ENCODE data around the gene ACAA2. TPM values are rescaled to one million over a fixed set of nuclear protein-coding genes. Genes with fewer than 3 reads are reported as not detected.

Gene ACAA2
- total RNA-seq, 1 experiment from 2014 or later, result 77.1 TPM

DNA sequence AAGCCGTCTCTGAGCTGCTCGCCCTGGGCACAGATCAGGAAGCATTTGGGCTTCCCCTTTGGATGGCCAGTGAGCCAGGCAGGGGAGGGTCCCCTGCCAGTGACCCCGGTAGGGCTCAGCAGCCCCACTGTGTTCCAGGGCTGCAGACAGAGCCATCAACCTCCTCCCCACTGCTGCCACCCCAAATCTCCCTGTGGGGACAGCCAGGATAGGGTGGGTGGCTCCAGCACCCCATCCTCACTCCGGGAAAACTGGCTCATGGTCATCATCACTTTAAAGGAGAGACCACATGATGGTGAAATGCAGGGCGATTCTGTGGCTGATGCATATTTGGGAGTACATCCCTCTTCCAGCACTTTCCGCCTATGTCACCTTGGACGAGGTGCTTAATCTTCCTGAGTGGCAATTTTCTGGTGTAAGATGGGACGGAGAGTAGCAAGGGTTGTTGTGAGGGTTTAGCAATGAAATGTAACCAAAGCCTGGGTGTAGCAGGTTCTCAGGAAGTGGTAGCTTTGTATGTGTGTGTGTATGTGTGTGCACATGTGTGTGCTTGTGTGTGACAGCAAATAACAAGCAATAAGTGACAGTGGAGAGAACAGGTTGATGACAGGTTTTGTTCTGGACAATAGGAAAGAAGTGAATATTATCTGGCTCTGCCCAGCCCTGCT is 61.8 kb downstream of the ACAA2 start:
- intact Hi-C loops (cut with micrococcal nuclease; ENCODE audit: unreplicated experiment), result no loop called here
- H3K27ac Mint-ChIP-seq (ENCODE audit: unreplicated experiment), result no peak overlapping the region
- BruUV-seq (replicated peaks), result no TSS peak
- no peaks in the 10 kb centered on the region for H3K9me3 Mint-ChIP-seq (ENCODE audit: low read depth, unreplicated experiment)
- CTCF ChIA-PET, result no interaction called here
- TF ChIP-seq, protein P1, sequence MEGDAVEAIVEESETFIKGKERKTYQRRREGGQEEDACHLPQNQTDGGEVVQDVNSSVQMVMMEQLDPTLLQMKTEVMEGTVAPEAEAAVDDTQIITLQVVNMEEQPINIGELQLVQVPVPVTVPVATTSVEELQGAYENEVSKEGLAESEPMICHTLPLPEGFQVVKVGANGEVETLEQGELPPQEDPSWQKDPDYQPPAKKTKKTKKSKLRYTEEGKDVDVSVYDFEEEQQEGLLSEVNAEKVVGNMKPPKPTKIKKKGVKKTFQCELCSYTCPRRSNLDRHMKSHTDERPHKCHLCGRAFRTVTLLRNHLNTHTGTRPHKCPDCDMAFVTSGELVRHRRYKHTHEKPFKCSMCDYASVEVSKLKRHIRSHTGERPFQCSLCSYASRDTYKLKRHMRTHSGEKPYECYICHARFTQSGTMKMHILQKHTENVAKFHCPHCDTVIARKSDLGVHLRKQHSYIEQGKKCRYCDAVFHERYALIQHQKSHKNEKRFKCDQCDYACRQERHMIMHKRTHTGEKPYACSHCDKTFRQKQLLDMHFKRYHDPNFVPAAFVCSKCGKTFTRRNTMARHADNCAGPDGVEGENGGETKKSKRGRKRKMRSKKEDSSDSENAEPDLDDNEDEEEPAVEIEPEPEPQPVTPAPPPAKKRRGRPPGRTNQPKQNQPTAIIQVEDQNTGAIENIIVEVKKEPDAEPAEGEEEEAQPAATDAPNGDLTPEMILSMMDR (IDR thresholded peaks at IDR 0.05; ENCODE audit: unreplicated experiment), result no peak
- DNase-seq, result no peak
- no peak overlapping the region for H3K4me3 Mint-ChIP-seq (ENCODE audit: low read depth, unreplicated experiment)
- H3K4me1 Mint-ChIP-seq (ENCODE audit: low read depth, unreplicated experiment), result no peaks in the 10 kb centered on the region
- no peaks in the 10 kb centered on the region for H3K36me3 Mint-ChIP-seq (ENCODE audit: insufficient read depth, unreplicated experiment)
- H3K27me3 Mint-ChIP-seq (ENCODE audit: unreplicated experiment), result peaks cover 14% of the 10 kb centered on the region

DNA sequence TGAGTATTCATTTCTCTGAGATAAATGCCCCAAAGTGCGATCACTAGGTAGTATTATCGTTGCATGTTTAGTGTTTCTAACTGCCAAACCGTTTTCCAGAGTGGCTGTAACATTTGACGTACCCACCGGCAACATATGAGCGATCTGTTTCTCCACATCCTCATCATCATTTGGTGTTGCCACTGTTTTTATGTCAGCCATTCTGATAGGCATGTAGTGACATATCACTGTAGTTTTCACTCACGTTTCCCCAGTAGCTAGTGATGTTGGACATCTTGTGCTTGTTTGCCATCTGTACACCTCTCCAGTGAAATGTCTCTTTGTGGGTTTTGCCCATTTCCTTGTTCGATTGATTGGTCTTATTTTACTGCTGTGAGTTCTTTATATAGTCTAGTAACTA is 63.8 kb downstream of the ACAA2 start:
- no peaks in the 10 kb centered on the region for H3K4me1 Mint-ChIP-seq (ENCODE audit: low read depth, unreplicated experiment)
- no peaks in the 10 kb centered on the region for H3K9me3 Mint-ChIP-seq (ENCODE audit: low read depth, unreplicated experiment)
- no TSS peak for BruUV-seq (replicated peaks)
- no peak for DNase-seq
- H3K27ac Mint-ChIP-seq (ENCODE audit: unreplicated experiment), result no peak overlapping the region
- no peaks in the 10 kb centered on the region for H3K36me3 Mint-ChIP-seq (ENCODE audit: insufficient read depth, unreplicated experiment)
- TF ChIP-seq, protein P1 (IDR thresholded peaks at IDR 0.05; ENCODE audit: unreplicated experiment), result no peak
- CTCF ChIA-PET, result no interaction called here
- no peak overlapping the region for H3K4me3 Mint-ChIP-seq (ENCODE audit: low read depth, unreplicated experiment)
- peaks cover 14% of the 10 kb centered on the region for H3K27me3 Mint-ChIP-seq (ENCODE audit: unreplicated experiment)
- intact Hi-C loops (cut with micrococcal nuclease; ENCODE audit: unreplicated experiment), result no loop called here

DNA sequence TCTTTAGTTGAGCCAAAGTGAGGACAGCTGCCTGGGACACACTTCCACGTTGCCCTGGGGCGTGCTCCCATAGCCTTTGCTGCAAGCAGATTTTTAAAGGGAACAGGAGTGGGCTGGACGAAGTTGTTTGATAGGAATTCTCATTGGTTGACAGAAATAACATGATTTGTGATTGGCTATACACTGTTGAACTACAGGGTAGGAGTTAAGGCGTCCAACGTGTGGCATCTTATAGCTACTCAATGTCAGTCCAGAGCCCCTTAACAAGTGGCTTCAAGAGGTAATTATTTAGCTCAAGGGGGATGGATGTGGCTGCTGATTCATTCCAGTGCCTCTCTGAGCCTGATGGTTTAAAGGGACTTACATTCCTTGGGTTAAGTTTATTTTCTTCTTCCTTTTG is 65.5 kb downstream of the ACAA2 start:
- no peak for DNase-seq
- peaks cover 25% of the 10 kb centered on the region for H3K27me3 Mint-ChIP-seq (ENCODE audit: unreplicated experiment)
- H3K27ac Mint-ChIP-seq (ENCODE audit: unreplicated experiment), result no peak overlapping the region
- H3K4me3 Mint-ChIP-seq (ENCODE audit: low read depth, unreplicated experiment), result no peak overlapping the region
- H3K9me3 Mint-ChIP-seq (ENCODE audit: low read depth, unreplicated experiment), result no peaks in the 10 kb centered on the region
- H3K4me1 Mint-ChIP-seq (ENCODE audit: low read depth, unreplicated experiment), result no peaks in the 10 kb centered on the region
- H3K36me3 Mint-ChIP-seq (ENCODE audit: insufficient read depth, unreplicated experiment), result no peaks in the 10 kb centered on the region
- TF ChIP-seq, protein P1 (IDR thresholded peaks at IDR 0.05; ENCODE audit: unreplicated experiment), result no peak
- intact Hi-C loops (cut with micrococcal nuclease; ENCODE audit: unreplicated experiment), result no loop called here
- CTCF ChIA-PET, result no interaction called here
- BruUV-seq (replicated peaks), result no TSS peak

DNA sequence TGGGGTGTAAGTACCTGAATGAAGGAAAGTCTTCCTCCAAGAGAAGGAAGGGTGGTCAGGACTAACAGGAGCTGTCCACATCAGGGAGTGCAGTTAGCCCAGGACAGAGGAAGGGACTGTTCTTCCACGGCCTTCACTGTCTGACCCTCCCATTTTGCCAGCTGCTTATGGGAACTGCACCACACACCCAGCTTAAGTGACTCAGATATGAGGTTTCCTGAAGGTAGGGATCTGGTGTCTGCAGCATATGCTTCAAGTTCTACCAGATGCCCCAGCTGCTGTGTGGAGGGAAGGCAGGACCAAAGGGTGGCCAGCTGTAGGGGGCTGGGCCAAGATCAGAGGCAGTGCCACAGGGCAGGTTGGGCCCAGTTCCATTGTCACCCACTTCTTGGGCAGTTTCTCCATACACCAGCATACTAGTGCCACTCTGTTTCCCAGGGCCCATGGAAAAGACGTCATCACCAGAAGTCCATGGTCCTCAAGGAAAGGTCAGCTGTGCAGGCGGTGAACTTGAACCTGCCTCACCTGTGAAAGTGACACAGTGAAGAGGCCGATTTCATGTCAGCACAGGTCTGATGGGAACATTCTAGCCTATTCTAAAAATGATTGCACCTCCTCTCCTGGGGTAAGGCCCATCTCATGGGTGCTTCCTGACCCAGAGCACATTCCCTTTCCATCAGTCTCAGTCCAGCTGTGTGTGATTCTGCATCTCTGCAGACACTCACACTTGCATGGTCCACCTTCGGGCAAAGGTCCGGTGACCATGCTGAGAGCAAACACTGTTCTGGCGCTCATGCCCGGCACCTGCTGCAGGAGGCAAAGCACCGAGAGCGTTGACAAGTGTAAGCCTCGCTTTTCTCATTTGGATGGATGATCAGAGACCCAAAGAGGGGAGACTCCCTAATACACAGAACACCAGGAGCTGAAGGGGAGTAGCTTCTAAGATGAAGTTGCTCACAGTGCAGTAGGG is 68.0 kb downstream of the ACAA2 start:
- Mint-ChIP-seq H3K27me3 (ENCODE audit: unreplicated experiment) (peaks cover 15% of the 10 kb centered on the region), H3K9me3 (ENCODE audit: low read depth, unreplicated experiment) (no peaks in the 10 kb centered on the region), H3K27ac (ENCODE audit: unreplicated experiment) (no peak overlapping the region), H3K36me3 (ENCODE audit: insufficient read depth, unreplicated experiment) (no peaks in the 10 kb centered on the region), H3K4me1 (ENCODE audit: low read depth, unreplicated experiment) (no peaks in the 10 kb centered on the region), H3K4me3 (ENCODE audit: low read depth, unreplicated experiment) (no peak overlapping the region)
- intact Hi-C loops (cut with micrococcal nuclease; ENCODE audit: unreplicated experiment), result no loop called here
- TF ChIP-seq, protein P1 (IDR thresholded peaks at IDR 0.05; ENCODE audit: unreplicated experiment), result no peak
- BruUV-seq (replicated peaks), result no TSS peak
- DNase-seq, result no peak
- CTCF ChIA-PET, result no interaction called here

Data from Calu3 (cell line).